Measurements from ENCODE around the gene ATAD3B. TPM values are rescaled to one million over a fixed set of nuclear protein-coding genes. Genes with fewer than 3 reads are reported as not detected.

The ATAD3B gene
- total RNA-seq, 6 donors from 2014 or later = 19.9 to 120 (median 26.9) TPM

DNA sequence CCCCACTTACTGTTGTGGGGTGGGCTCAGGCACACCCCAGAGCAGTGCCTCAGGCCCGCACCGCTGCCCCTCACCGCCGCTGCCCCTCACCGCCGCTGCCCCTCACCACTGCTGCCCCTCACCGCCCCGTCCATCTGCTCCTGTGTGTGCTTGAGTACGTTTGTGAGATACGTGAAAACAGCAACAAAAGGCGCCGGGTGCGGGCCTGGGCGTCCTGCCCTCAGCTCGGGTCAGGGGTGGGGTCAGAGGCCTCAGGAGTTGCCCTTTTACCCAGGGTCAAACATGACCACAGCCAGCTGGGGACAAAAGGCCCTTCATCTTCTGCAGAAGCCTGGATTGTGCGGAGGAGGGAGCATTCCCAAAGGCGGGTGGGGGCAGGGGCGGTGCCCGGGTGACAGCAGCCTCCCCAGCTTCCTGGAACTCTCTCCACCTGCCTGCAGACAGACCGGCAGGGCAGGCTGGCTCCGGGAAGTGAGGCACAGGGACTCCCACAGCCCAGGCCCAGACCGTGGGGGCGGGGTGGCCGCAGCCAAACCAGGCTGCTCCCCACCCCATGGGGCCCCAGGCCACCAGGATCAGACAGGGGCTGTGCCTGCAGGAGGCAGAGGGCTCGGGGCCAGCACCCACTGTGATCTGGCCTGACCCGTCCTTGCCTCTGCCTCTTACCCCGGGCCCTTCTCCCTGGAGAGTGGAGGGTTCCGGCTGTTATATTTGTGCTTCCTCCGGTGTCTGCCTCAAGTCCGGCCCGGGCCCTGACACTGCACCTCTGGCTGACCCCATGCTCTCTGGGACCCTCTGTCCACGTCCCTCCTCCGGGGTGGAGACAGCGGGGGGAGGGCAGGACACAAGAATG lies 38.4 kb upstream of the ATAD3B start:
- H3K9me3 ChIP-seq = no peaks in the 10 kb centered on the region
- H3K4me3 ChIP-seq = peak overlapping the region in 2 of 4 donors; percentile 24 to 29
- H3K36me3 ChIP-seq = no peaks in the 10 kb centered on the region
- peaks cover 67 to 87% (median 82%) of the 10 kb centered on the region in 4 donors for H3K4me1 ChIP-seq
- ATAC-seq (ENCODE audit: low FRiP score in 2 of 2) (peak; percentile 23 to 82), DNase-seq (peak; percentile 94 to 95)
- peak in 3 of 4 donors; percentile 73 to 97 (median 91) for TF ChIP-seq EP300 (IDR thresholded peaks at IDR 0.05)
- TF ChIP-seq CTCF (IDR thresholded peaks at IDR 0.05) = peak in 1 of 6 experiments; percentile 23
- TF ChIP-seq POLR2A (IDR thresholded peaks at IDR 0.05) = peak in 3 of 4 donors; percentile 22 to 79 (median 40)
- peak; percentile 83 to 93 for TF ChIP-seq POLR2AphosphoS5 (IDR thresholded peaks at IDR 0.05)
- WGBS, 2 donors = 36 to 41% methylated on average over 26 to 31 of the region's 34 CpGs
- H3K27me3 ChIP-seq = peaks cover 0 to 7% (median 0%) of the 10 kb centered on the region in 4 donors
- peak overlapping the region; percentile 87 to 95 (median 92) for H3K27ac ChIP-seq

GRCh38 chr1:1433804-1434130 lies 37.8 kb upstream of the ATAD3B start:
- TF ChIP-seq CTCF (IDR thresholded peaks at IDR 0.05) = no peak
- peak in 1 of 4 donors; percentile 34 for TF ChIP-seq EP300 (IDR thresholded peaks at IDR 0.05)
- Histone ChIP-seq H3K27ac (peak overlapping the region; percentile 87 to 95 (median 92)), H3K36me3 (no peaks in the 10 kb centered on the region), H3K27me3 (peaks cover 0 to 7% (median 0%) of the 10 kb centered on the region in 4 donors), H3K4me3 (peak overlapping the region in 3 of 4 donors; percentile 1 to 29 (median 24)), H3K9me3 (no peaks in the 10 kb centered on the region), H3K4me1 (peaks cover 67 to 90% (median 82%) of the 10 kb centered on the region in 4 donors)
- WGBS, 2 donors = 9% methylated on average over 8 of the region's 12 CpGs; no CpG with 5 or more reads in 1 of the 2 donors
- DNase-seq = peak in 1 of 2 donors; percentile 58
- peak; percentile 1 to 5 for ATAC-seq (ENCODE audit: low FRiP score in 2 of 2)

DNA sequence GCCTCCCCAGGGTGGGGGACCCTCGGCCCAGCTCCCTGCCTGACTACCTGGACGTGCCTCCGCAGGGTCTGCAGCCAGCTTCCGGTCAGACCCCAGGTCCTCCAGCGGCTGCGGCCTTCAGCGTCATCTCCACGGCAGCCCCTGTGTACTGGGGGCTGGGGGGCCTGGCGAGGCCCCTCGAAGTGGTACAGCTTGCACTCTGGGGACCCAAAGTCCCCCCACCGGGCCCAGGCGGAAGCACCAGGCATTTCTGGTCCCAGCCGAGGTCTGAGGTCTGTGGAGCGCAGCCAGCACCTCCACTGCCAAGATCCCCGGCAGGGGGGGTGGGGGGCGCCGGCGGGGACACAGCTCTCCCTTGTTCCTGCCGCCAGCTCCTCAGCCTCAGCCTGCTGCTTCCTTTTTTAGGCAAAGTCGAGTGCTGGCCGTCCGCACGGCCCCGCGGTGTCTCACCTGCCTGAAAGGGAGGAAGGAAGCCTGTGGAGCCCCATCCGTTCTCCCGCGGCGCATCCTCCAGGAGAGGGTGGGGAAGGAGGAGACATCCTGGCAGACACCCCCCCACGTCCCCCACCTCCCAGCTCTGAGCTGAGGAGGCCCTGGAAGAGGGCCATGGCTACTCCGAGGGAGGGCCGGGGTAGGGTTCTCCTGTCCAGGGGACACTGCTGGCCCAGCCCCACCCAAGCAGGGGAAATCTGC lies 37.3 kb upstream of the ATAD3B start:
- Histone ChIP-seq H3K27me3 (peaks cover 0 to 7% (median 0%) of the 10 kb centered on the region in 4 donors), H3K4me1 (peaks cover 67 to 89% (median 82%) of the 10 kb centered on the region in 4 donors), H3K9me3 (no peaks in the 10 kb centered on the region), H3K36me3 (no peaks in the 10 kb centered on the region), H3K4me3 (peak overlapping the region in 3 of 4 donors; percentile 1 to 29 (median 24)), H3K27ac (peak overlapping the region; percentile 87 to 95 (median 92))
- ATAC-seq (ENCODE audit: low FRiP score in 2 of 2) = no peak
- peak; percentile 62 to 92 for DNase-seq
- 0 to 13% methylated on average over 3 to 18 of the region's 32 CpGs for WGBS, 2 donors
- TF ChIP-seq POLR2A (IDR thresholded peaks at IDR 0.05) = no peak
- TF ChIP-seq CTCF (IDR thresholded peaks at IDR 0.05) = peak in 1 of 6 experiments; percentile 17
- TF ChIP-seq EP300 (IDR thresholded peaks at IDR 0.05) = no peak
- no peak for TF ChIP-seq POLR2AphosphoS5 (IDR thresholded peaks at IDR 0.05)

GRCh38 chr1:1434824-1435105 lies 36.8 kb upstream of the ATAD3B start:
- TF ChIP-seq POLR2A (IDR thresholded peaks at IDR 0.05) (no peak), EP300 (IDR thresholded peaks at IDR 0.05) (no peak), POLR2AphosphoS5 (IDR thresholded peaks at IDR 0.05) (no peak), CTCF (IDR thresholded peaks at IDR 0.05) (no peak)
- Histone ChIP-seq H3K36me3 (no peaks in the 10 kb centered on the region), H3K27ac (peak overlapping the region; percentile 87 to 95 (median 92)), H3K9me3 (no peaks in the 10 kb centered on the region), H3K4me1 (peaks cover 63 to 84% (median 77%) of the 10 kb centered on the region in 4 donors), H3K4me3 (peak overlapping the region in 3 of 4 donors; percentile 1 to 64 (median 57)), H3K27me3 (peaks cover 0 to 7% (median 0%) of the 10 kb centered on the region in 4 donors)
- DNase-seq (no peak), ATAC-seq (ENCODE audit: low FRiP score in 2 of 2) (no peak)
- WGBS, 2 donors = 56 to 86% methylated on average over 2 to 4 of the region's 4 CpGs
